ENCODE data around the gene UBASH3B. TPM values are rescaled to one million over a fixed set of nuclear protein-coding genes. Genes with fewer than 3 reads are reported as not detected.

The UBASH3B gene
- total RNA-seq, 2 donors from 2014 or later = 0.78 to 12.9 TPM

DNA sequence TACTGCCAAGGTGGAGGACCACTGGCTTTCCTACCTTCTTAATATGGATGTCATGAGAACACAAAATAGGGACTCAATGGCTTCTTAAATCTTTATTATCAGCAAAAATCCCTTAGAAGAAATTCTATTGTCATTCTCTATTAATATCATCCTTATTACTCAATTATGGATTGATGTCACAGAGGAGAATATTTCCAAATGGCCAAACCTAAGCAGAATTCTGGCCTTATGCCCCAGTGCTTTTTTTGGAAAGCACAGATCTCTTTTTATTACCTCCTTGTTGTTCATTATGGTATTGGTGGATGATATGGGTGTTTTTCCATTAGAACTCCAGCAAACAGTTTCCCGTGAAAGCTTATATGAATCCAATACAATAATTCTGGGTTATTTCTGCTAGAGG is 192.7 kb downstream of the UBASH3B start:
- 81 to 86% methylated on average over 1 of the region's 1 CpG for WGBS, 2 donors
- DNase-seq (no peak), ATAC-seq (no peak)
- TF ChIP-seq, protein P1, sequence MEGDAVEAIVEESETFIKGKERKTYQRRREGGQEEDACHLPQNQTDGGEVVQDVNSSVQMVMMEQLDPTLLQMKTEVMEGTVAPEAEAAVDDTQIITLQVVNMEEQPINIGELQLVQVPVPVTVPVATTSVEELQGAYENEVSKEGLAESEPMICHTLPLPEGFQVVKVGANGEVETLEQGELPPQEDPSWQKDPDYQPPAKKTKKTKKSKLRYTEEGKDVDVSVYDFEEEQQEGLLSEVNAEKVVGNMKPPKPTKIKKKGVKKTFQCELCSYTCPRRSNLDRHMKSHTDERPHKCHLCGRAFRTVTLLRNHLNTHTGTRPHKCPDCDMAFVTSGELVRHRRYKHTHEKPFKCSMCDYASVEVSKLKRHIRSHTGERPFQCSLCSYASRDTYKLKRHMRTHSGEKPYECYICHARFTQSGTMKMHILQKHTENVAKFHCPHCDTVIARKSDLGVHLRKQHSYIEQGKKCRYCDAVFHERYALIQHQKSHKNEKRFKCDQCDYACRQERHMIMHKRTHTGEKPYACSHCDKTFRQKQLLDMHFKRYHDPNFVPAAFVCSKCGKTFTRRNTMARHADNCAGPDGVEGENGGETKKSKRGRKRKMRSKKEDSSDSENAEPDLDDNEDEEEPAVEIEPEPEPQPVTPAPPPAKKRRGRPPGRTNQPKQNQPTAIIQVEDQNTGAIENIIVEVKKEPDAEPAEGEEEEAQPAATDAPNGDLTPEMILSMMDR (IDR thresholded peaks at IDR 0.05) = no peak
- no peak for TF ChIP-seq POLR2A (IDR thresholded peaks at IDR 0.05)
- no peaks in the 10 kb centered on the region for H3K27me3 ChIP-seq
- H3K36me3 ChIP-seq (replicated peaks in 1 of 2; ENCODE audit: insufficient read depth in 1 of 2, low read depth in 2 of 2) = no peaks in the 10 kb centered on the region
- H3K4me3 ChIP-seq = no peak overlapping the region
- H3K4me1 ChIP-seq = no peaks in the 10 kb centered on the region
- no peaks in the 10 kb centered on the region for H3K9me3 ChIP-seq
- intact Hi-C loops (cut with DNase I) = no loop called here
- no peak overlapping the region for H3K27ac ChIP-seq

DNA sequence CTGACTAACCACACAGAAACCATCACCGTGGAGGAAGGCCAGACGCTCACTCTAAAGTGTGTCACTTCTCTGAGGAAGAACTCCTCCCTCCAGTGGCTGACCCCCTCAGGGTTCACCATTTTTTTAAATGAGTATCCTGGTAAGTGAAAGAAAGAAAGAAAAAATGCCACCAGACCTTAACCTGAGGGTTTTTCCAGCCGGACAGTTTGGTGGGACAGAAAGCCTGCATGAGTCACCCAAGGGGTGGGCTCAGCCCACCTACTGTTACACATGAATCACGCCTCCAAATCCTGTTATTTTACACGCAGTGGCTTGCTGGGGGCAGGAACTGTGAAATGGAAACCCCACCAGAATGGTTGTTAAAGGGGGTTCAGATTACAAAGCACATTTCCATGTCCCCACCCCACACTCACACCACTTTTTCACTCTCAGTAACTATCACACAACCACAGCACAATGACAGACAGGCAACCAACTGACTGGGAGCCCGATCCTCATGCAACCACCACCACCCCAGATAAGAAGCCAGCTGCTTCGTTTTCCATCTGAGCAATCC is 194.6 kb downstream of the UBASH3B start:
- Histone ChIP-seq H3K36me3 (replicated peaks in 1 of 2; ENCODE audit: insufficient read depth in 1 of 2, low read depth in 2 of 2) (no peaks in the 10 kb centered on the region), H3K4me1 (no peaks in the 10 kb centered on the region), H3K27me3 (no peaks in the 10 kb centered on the region), H3K9me3 (no peaks in the 10 kb centered on the region), H3K27ac (no peak overlapping the region), H3K4me3 (no peak overlapping the region)
- 51 to 57% methylated on average over 7 of the region's 7 CpGs for WGBS, 2 donors
- no peak for TF ChIP-seq POLR2A (IDR thresholded peaks at IDR 0.05)
- TF ChIP-seq, protein P1 (IDR thresholded peaks at IDR 0.05) = no peak
- intact Hi-C loops (cut with DNase I) = loop anchor here (10.0 kb wide), 1 partner anchor 55 kb away; no protein-coding TSS in a partner anchor
- DNase-seq (no peak), ATAC-seq (no peak)

DNA sequence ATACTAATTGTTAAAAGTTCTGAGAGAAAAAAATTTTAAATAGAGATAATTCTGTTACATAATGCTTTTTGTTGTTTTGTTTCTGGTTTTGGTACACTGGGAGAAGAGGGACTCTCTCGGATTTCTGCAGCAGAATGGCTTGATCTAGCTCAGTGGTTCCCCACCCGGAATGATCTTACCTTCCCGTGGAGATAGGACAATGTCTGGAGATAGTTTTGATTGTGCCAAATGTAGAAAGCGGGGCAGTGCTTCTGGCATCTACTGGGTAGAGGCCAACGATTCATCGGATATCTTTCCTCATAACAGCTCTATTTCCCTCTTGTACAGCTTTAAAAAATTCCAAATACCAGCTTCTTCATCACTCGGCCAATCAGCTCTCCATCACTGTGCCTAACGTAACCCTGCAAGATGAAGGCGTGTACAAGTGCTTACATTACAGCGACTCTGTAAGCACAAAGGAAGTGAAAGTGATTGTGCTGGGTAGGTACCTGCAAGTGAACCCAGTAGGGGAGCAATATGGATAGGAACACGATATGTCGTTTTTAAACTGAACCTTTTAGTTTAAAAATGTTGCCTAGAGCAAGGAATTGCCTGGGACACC is 195.9 kb downstream of the UBASH3B start:
- H3K4me3 ChIP-seq = no peak overlapping the region
- no peaks in the 10 kb centered on the region for H3K36me3 ChIP-seq (replicated peaks in 1 of 2; ENCODE audit: insufficient read depth in 1 of 2, low read depth in 2 of 2)
- DNase-seq (no peak), ATAC-seq (no peak)
- H3K9me3 ChIP-seq = no peaks in the 10 kb centered on the region
- H3K27me3 ChIP-seq = no peaks in the 10 kb centered on the region
- TF ChIP-seq, protein P1 (IDR thresholded peaks at IDR 0.05) = no peak
- no peak for TF ChIP-seq POLR2A (IDR thresholded peaks at IDR 0.05)
- intact Hi-C loops (cut with DNase I) = loop anchor here (10.0 kb wide), 1 partner anchor 57 kb away; no protein-coding TSS in a partner anchor
- 59% methylated on average over 12 of the region's 12 CpGs for WGBS, 2 donors
- H3K4me1 ChIP-seq = no peaks in the 10 kb centered on the region
- H3K27ac ChIP-seq = no peak overlapping the region

DNA sequence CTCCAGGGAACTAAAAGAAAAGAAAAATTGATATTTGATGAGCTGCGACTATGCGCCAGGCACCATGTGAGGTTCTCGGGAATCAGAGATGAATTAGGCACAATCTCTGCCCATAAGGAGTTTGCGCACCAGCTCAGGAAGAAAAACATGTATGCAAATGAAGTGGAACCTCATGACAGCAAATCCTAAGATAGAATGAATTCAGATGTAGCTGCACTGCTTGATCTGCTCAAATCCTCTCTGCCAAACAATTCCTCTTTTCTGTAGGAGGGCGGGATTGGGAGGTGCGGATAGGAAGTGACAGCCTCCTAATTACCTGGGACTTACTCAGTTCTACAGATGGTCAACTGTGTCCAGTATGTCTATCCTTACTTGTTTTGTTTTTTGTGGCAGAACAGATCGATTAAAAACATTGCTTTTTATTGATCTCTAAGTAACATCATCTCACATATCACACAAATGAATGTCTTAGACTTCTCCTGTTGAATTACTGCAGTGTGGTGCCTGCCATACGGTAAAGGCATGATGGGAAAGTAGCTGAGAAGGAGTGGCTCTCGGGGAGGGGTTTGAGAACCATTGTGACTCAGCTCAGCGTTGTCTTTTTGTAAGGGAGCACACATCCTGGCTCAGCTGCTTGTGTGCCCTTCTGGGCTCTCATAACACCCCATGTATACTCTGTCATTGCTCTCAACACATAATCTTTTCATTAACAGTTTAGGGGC is 196.7 kb downstream of the UBASH3B start:
- Histone ChIP-seq H3K27ac (no peak overlapping the region), H3K27me3 (no peaks in the 10 kb centered on the region), H3K9me3 (no peaks in the 10 kb centered on the region), H3K4me1 (no peaks in the 10 kb centered on the region), H3K4me3 (no peak overlapping the region), H3K36me3 (replicated peaks in 1 of 2; ENCODE audit: insufficient read depth in 1 of 2, low read depth in 2 of 2) (no peaks in the 10 kb centered on the region)
- TF ChIP-seq, protein P1 (IDR thresholded peaks at IDR 0.05) = no peak
- TF ChIP-seq POLR2A (IDR thresholded peaks at IDR 0.05) = no peak
- WGBS, 2 donors = 54 to 55% methylated on average over 10 of the region's 10 CpGs
- DNase-seq (no peak), ATAC-seq (no peak)
- intact Hi-C loops (cut with DNase I) = loop anchor here (10.0 kb wide), 1 partner anchor 57 kb away; no protein-coding TSS in a partner anchor
